Smooth muscle cell (in vitro differentiated cells): Measurements from ENCODE around the gene PTAFR. TPM values are rescaled to one million over a fixed set of nuclear protein-coding genes. Genes with fewer than 3 reads are reported as not detected.

ENCODE experiments used
- DNase-seq: peaks from one replicate; lab custom pipeline; 2025; ENCODE audit not compliant: unreplicated experiment; lab: John Stamatoyannopoulos, UW
- H2AFZ ChIP-seq: fragments of 200-600 bp; sonication (generic); 2 replicates; pipeline ENCODE4 v1.6.0; 2016; ENCODE audit warnings: antibody characterized with exemption, low read depth, mild to moderate bottlenecking
- H3F3A ChIP-seq: fragments of 200-600 bp; sonication (generic); 2 replicates; pipeline ENCODE4 v1.6.0; 2017; ENCODE audit warnings: antibody characterized with exemption, low read depth
- H3K27ac ChIP-seq: fragments of 200-600 bp; sonication (generic); 2 replicates; pipeline ENCODE4 v1.5.1; 2016; ENCODE audit warnings: low read depth, mild to moderate bottlenecking
- H3K27me3 ChIP-seq: fragments of 200-600 bp; sonication (generic); 2 replicates; pipeline ENCODE4 v1.6.1; 2016; ENCODE audit warnings: low read depth, mild to moderate bottlenecking
- H3K36me3 ChIP-seq: fragments of 200-600 bp; sonication (generic); 2 replicates; pipeline ENCODE4 v1.5.1; 2016; ENCODE audit warnings: low read depth
- H3K4me1 ChIP-seq: fragments of 200-600 bp; sonication (generic); 2 replicates; pipeline ENCODE4 v1.5.1; 2016; ENCODE audit warnings: low read depth
- H3K4me2 ChIP-seq: fragments of 200-600 bp; sonication (generic); 2 replicates; pipeline ENCODE4 v1.6.0; 2016; ENCODE audit warnings: mild to moderate bottlenecking
- H3K4me3 ChIP-seq: fragments of 200-600 bp; sonication (generic); 2 replicates; pipeline ENCODE4 v1.5.1; 2016; ENCODE audit warnings: mild to moderate bottlenecking
- H3K79me2 ChIP-seq: fragments of 200-600 bp; sonication (generic); 2 replicates; pipeline ENCODE4 v1.6.0; 2016; ENCODE audit warnings: low read depth, mild to moderate bottlenecking
- H3K9ac ChIP-seq: fragments of 200-600 bp; sonication (generic); 2 replicates; pipeline ENCODE4 v1.6.0; 2016; ENCODE audit warnings: low read depth
- H3K9me3 ChIP-seq: fragments of 200-600 bp; sonication (generic); replicated peaks from 2 replicates; pipeline ENCODE4 v1.5.1; 2016; ENCODE audit warnings: low read depth
- H4K20me1 ChIP-seq: fragments of 200-600 bp; sonication (generic); 2 replicates; pipeline ENCODE4 v1.6.0; 2016; ENCODE audit warnings: low read depth
- WGBS: methylation state at CpG from one replicate; pipeline ENCODE4 v1.1.7; 2016; ENCODE audit warnings: low lambda C conversion rate; 5-methylcytosine and 5-hydroxymethylcytosine counted together
- polyA plus RNA-seq: library from polyadenylated mRNA; unstranded; fragments of >200 nt; fragmentation: Nextera tagmentation; extraction: Ambion mirVana; gene quantifications from 2 replicates; pipeline ENCODE4 v1.2.1, GENCODE V29; 2016
- total RNA-seq: library from RNA; depleted of rRNA; stranded (reverse); fragments of >200 nt; gene quantifications from 2 replicates; pipeline ENCODE4 v1.2.3, GENCODE V29; 2014
- TF ChIP-seq, protein P1 (sequence below): fragments of 200-600 bp; sonication (generic); IDR thresholded peaks from 2 replicates; pipeline ENCODE4 v1.5.1; 2017; ENCODE audit warnings: borderline replicate concordance, mild to moderate bottlenecking, antibody characterized with exemption; ENCODE audit not compliant: insufficient read depth, poor library complexity, severe bottlenecking

The PTAFR gene
- total and polyA plus RNA-seq, 2 experiments from 2014 or later: 0.16 to 0.49 TPM

DNA sequence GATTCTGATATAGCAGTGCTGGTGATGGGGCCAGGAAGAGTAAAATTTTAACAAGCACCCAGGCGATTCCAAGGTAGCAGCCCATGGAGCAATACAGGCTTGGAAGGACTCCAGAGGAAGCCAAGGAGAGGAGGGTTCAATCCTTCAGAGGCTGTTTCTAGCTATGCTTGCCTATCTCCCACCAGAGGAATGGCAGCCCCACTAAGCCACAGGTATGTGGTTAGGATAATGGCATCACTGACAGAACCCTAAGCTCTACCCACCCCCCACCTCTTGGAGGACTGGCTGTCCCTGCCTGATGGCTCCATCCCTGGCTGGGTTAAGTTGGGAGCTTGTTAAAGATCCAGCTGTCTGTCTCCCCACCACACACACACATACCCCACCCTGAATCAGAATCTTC is 19.3 kb upstream of the PTAFR start:
- Histone ChIP-seq H3K27ac (no peak overlapping the region), H3K4me3 (no peak overlapping the region), H3K9ac (no peak overlapping the region), H3K27me3 (no peaks in the 10 kb centered on the region), H2AFZ (no peak overlapping the region), H4K20me1 (no peaks in the 10 kb centered on the region), H3K4me2 (no peak overlapping the region), H3K9me3 (no peaks in the 10 kb centered on the region), H3F3A (no peaks in the 10 kb centered on the region), H3K4me1 (peaks cover 13% of the 10 kb centered on the region), H3K79me2 (no peaks in the 10 kb centered on the region), H3K36me3 (peaks cover 3% of the 10 kb centered on the region)
- no peak for DNase-seq
- TF ChIP-seq, protein P1, sequence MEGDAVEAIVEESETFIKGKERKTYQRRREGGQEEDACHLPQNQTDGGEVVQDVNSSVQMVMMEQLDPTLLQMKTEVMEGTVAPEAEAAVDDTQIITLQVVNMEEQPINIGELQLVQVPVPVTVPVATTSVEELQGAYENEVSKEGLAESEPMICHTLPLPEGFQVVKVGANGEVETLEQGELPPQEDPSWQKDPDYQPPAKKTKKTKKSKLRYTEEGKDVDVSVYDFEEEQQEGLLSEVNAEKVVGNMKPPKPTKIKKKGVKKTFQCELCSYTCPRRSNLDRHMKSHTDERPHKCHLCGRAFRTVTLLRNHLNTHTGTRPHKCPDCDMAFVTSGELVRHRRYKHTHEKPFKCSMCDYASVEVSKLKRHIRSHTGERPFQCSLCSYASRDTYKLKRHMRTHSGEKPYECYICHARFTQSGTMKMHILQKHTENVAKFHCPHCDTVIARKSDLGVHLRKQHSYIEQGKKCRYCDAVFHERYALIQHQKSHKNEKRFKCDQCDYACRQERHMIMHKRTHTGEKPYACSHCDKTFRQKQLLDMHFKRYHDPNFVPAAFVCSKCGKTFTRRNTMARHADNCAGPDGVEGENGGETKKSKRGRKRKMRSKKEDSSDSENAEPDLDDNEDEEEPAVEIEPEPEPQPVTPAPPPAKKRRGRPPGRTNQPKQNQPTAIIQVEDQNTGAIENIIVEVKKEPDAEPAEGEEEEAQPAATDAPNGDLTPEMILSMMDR: no peak
- WGBS: 95% methylated on average over 1 of the region's 1 CpG

DNA sequence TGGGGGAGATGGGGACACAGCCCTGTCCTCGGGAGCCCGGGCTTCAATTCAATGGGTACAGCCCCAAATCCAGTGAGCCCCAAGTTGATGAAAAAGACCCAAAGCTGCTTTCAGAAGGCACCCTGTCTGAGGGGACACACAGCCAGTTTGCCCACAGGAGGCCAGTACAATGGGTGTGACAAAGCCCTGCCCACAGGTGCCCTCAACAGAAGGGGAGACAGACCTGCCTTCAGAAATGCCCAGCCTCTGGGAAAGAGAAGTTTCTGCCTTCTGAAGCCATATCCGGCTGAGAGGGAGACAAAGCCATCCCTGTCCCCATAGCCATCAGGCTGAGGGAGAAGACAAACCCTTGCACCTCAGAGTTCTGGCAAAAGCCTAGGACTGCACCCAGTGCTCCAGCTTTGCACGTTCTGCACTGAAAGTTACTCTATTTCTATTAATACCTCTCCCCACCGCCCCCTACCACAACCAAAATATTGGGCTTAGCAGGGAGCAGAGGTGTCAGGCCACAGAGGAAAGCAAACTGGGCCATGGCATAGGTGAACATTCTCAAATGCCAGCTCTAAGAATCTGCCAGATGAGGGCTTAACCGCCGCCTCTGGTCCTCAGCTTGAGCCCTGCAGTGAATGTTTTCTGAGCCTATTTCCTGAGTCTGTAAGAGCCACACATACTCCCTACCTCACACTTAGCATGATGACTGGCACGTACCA is 18.0 kb upstream of the PTAFR start:
- TF ChIP-seq, protein P1: no peak
- H3K9me3 ChIP-seq: no peaks in the 10 kb centered on the region
- no peaks in the 10 kb centered on the region for H3F3A ChIP-seq
- DNase-seq: no peak
- no peaks in the 10 kb centered on the region for H3K79me2 ChIP-seq
- 95% methylated on average over 8 of the region's 8 CpGs for WGBS
- no peak overlapping the region for H3K4me2 ChIP-seq
- H3K4me1 ChIP-seq: peaks cover 13% of the 10 kb centered on the region
- H3K36me3 ChIP-seq: no peaks in the 10 kb centered on the region
- no peaks in the 10 kb centered on the region for H3K27me3 ChIP-seq
- H3K9ac ChIP-seq: no peak overlapping the region
- no peak overlapping the region for H3K4me3 ChIP-seq
- no peaks in the 10 kb centered on the region for H4K20me1 ChIP-seq
- H2AFZ ChIP-seq: no peak overlapping the region
- H3K27ac ChIP-seq: no peak overlapping the region

DNA sequence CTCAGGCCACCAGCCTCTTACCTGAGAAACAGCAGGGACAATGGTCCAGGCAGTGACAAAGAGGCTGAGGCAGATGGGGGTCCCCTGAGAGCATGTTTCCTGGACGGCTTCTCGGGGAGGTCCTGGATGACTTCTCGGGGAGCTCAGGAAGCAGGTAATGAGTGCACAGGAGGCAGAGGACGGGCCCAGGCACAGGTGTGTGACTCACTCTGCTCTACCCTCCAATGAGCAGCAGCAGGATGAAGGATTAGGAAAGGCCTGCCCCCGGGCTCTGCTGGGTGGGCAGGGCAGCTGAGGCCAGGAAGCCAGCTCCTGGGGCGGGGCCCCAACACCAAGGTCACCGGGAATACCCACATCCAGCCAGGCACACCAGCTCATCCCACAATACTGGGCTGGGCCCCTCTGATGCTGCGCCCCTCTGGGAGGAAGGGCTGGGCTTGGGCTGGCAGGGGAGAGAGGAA is 17.2 kb upstream of the PTAFR start:
- no peak overlapping the region for H3K9ac ChIP-seq
- DNase-seq: no peak
- H3F3A ChIP-seq: no peaks in the 10 kb centered on the region
- TF ChIP-seq, protein P1: no peak
- no peaks in the 10 kb centered on the region for H3K79me2 ChIP-seq
- no peak overlapping the region for H2AFZ ChIP-seq
- no peaks in the 10 kb centered on the region for H3K36me3 ChIP-seq
- H4K20me1 ChIP-seq: no peaks in the 10 kb centered on the region
- no peaks in the 10 kb centered on the region for H3K27me3 ChIP-seq
- WGBS: 57% methylated on average over 8 of the region's 8 CpGs
- H3K9me3 ChIP-seq: no peaks in the 10 kb centered on the region
- no peak overlapping the region for H3K4me3 ChIP-seq
- H3K27ac ChIP-seq: no peak overlapping the region
- no peak overlapping the region for H3K4me2 ChIP-seq
- peaks cover 13% of the 10 kb centered on the region for H3K4me1 ChIP-seq
